HepG2 (cell line): ENCODE measurements around the gene MARCHF2. TPM values are rescaled to one million over a fixed set of nuclear protein-coding genes. Genes with fewer than 3 reads are reported as not detected.
A peak's percentile ranks its signal among the peaks of the same experiment; 100 is the strongest.

Source experiments
- ATAC-seq: fragments of 200-7000 bp; cut with Tn5 transposase; 3 replicates; pipeline ENCODE4 v1.9.1; 2020; ENCODE audit warnings: mild to moderate bottlenecking, moderate library complexity
- BruUV-seq: library from RNA; stranded (reverse); fragments of 400-500 nt; replicated peaks from 2 replicates; lab custom pipeline; 2021; lab: Mats Ljungman, UMichigan
- CTCF ChIA-PET: fragments of 300-600 bp; formaldehyde crosslinking; extraction: SDS; loops from one replicate; lab custom pipeline; 2021; ENCODE audit warnings: low total read pairs, inconsistent platforms, low intra/inter-chr PET ratio; lab: Yijun Ruan, JAX
- POLR2A ChIA-PET: fragments of 350-600 bp; sonication (Branson Sonifier 250); formaldehyde crosslinking; loops from one replicate; lab custom pipeline; 2020; ENCODE audit warnings: antibody characterized with exemption, inconsistent platforms; lab: Yijun Ruan, JAX
- DNase-seq: peaks from one replicate; pipeline ENCODE4 v3.0.0-alpha.2; 2015; ENCODE audit warnings: low spot score
- FAIRE-seq: peaks from 3 replicates; lab custom pipeline; 2011; peaks lifted over from hg19 to GRCh38; lab: Jason Lieb, UNC
- H2AFZ ChIP-seq: one replicate; pipeline ENCODE4 v1.6.1; 2011; ENCODE audit warnings: low read length, inconsistent platforms
- H3K27ac ChIP-seq: fragments of 300-600 bp; 3 replicates; pipeline ENCODE4 v1.8.0; 2011; ENCODE audit warnings: mixed run types, mild to moderate bottlenecking, mixed read lengths, low read length, inconsistent platforms; ENCODE audit not compliant: insufficient read depth; ENCODE audit errors: extremely low read length
- H3K27me3 ChIP-seq, 2 experiments: fragments of 200-600 bp in 1 of 2; 2 replicates in 1 of 2; 3 replicates in 1 of 2; pipeline versions ENCODE4 v1.6.0 to v1.8.0; 2011; ENCODE audit warnings: low read length in 2 of 2, mild to moderate bottlenecking in 2 of 2, moderate library complexity in 2 of 2, inconsistent platforms in 1 of 2; ENCODE audit not compliant: insufficient read depth in 2 of 2, control insufficient read depth in 1 of 2
- H3K36me3 ChIP-seq, 2 experiments: fragments of 200-600 bp in 1 of 2; replicated peaks in 1 of 2; 2 replicates in 1 of 2; 3 replicates in 1 of 2; pipeline versions ENCODE4 v1.5.1 to v1.8.0; 2011; ENCODE audit warnings: low read length in 2 of 2, inconsistent platforms in 1 of 2; ENCODE audit not compliant: insufficient read depth in 2 of 2, control insufficient read depth in 1 of 2
- H3K4me1 ChIP-seq: 2 replicates; pipeline ENCODE4 v1.5.1; 2012; ENCODE audit warnings: low read length, inconsistent platforms; ENCODE audit not compliant: insufficient read depth
- H3K4me2 ChIP-seq: 2 replicates; pipeline ENCODE4 v1.6.0; 2011; ENCODE audit warnings: low read depth, low read length, inconsistent platforms
- H3K4me3 ChIP-seq, 3 experiments: fragments of 200-600 bp in 1 of 3; sonication (generic), shearing (Covaris generic) in 1 of 3; replicated peaks in 1 of 3; 2 replicates each; pipeline ENCODE4 v1.5.1; 2011 to 2016; ENCODE audit warnings: low read length in 3 of 3, inconsistent platforms in 2 of 3, low read depth in 2 of 3, mild to moderate bottlenecking in 2 of 3, control low read depth in 1 of 3, mixed read lengths in 1 of 3; ENCODE audit not compliant: insufficient read depth in 1 of 3
- H3K79me2 ChIP-seq: one replicate; pipeline ENCODE4 v1.6.1; 2011; ENCODE audit warnings: low read length, inconsistent platforms; ENCODE audit not compliant: insufficient read depth
- H3K9ac ChIP-seq: 2 replicates; pipeline ENCODE4 v1.6.0; 2011; ENCODE audit warnings: mild to moderate bottlenecking, low read depth, low read length, inconsistent platforms; ENCODE audit not compliant: insufficient read depth
- H3K9me3 ChIP-seq: 2 replicates; pipeline ENCODE4 v1.5.1; 2012; ENCODE audit warnings: mild to moderate bottlenecking, low read length
- H4K20me1 ChIP-seq: 2 replicates; pipeline ENCODE4 v1.6.0; 2011; ENCODE audit warnings: inconsistent platforms, mild to moderate bottlenecking, low read length, moderate library complexity; ENCODE audit not compliant: insufficient read depth
- AGO2 ChIP-seq: fragments of 200-400 bp; formaldehyde crosslinking; optimal IDR thresholded peaks from 2 replicates; pipeline ENCODE3; 2017; ENCODE audit warnings: mild to moderate bottlenecking, low read depth, low read length, moderate library complexity
- HINFP ChIP-seq: sonication (generic); formaldehyde crosslinking; IDR thresholded peaks from 2 replicates; pipeline ENCODE4 v1.4.0; 2020; ENCODE audit warnings: low read depth, mild to moderate bottlenecking, missing genetic modification reagents
- RBM22 ChIP-seq: fragments of 200-400 bp; formaldehyde crosslinking; optimal IDR thresholded peaks from 2 replicates; pipeline ENCODE3; 2017; ENCODE audit warnings: mild to moderate bottlenecking, low read length, moderate library complexity
- ZNF768 ChIP-seq: sonication (generic); formaldehyde crosslinking; IDR thresholded peaks from 2 replicates; pipeline ENCODE4 v1.4.0; 2020; ENCODE audit warnings: missing genetic modification reagents
- WGBS: methylation state at CpG from one replicate; pipeline ENCODE4 v1.1.6; 2017; ENCODE audit warnings: low lambda C conversion rate; 5-methylcytosine and 5-hydroxymethylcytosine counted together
- in situ Hi-C: cut with HindIII; loops from 2 replicates; pipeline ENCODE4 v1.10.0; 2017; ENCODE audit warnings: low pct_unique_long_range_greater_than_20kb; ENCODE audit not compliant: extremely low pct_ligation_motif_present
- intact Hi-C: fragments of 100-400 bp; cut with micrococcal nuclease; formaldehyde crosslinking; loops from one replicate; pipeline ENCODE4 v1.10.0; 2022; ENCODE audit not compliant: unreplicated experiment
- polyA plus RNA-seq, 8 experiments: library from polyadenylated mRNA; depleted of rRNA in 3 of 8; stranded (reverse) in 7 of 8; unstranded in 1 of 8; fragments of >200 nt; fragmentation: Illumina TruSeq in 4 of 8; extraction: Trizol in 4 of 8; gene quantifications; 2 replicates each; pipeline versions ENCODE4 v1.2.1 to v1.2.3, GENCODE V29; 2011 to 2016; ENCODE audit warnings: low read depth in 4 of 8, missing spikeins in 1 of 8, mixed read lengths in 1 of 8; ENCODE audit not compliant: insufficient read depth in 1 of 8
- total RNA-seq, 5 experiments: library from RNA; depleted of rRNA; stranded (reverse); fragments of >200 nt; fragmentation: Illumina TruSeq; extraction: Trizol; gene quantifications; 2 replicates each; pipeline ENCODE4 v1.2.3, GENCODE V29; 2016; ENCODE audit warnings: low read depth in 1 of 5
- TF ChIP-seq, protein P1 (sequence below): sonication (generic); formaldehyde crosslinking; IDR thresholded peaks from 2 replicates; pipeline ENCODE4 v1.4.0; 2020; ENCODE audit warnings: missing genetic modification reagents

MARCHF2 gene
- total and polyA plus RNA-seq, 2 of the 13 experiments (the other 11 are each of a cell fraction or from before 2014, with no cell fraction given), result 12.7 to 13.0 TPM

DNA sequence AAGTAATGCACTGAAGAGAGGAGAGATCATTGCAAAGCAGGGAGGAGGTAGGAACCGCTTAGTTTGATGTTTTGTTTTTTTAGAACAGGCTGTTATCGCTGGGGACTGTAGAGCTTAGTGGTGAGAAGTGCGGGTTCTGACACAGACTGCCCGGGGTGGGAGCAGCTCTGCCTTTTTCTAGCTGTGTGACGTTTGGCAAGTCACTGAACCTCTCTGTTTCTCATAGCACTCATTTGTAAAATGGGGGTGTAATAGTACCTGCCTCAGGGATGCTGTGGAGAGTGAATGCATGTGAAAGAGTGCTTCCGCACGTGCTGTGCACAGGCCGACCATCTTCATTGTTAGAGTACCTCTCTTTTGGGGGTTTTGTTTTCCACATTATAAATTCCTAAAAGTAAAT is 70.1 kb downstream of the MARCHF2 start:
- DNase-seq (no peak), FAIRE-seq (no peak), ATAC-seq (no peak)
- Histone ChIP-seq H3K27me3 (no peaks in the 10 kb centered on the region), H3K36me3 (peaks cover 47 to 84% of the 10 kb centered on the region in 2 experiments; a peak in 4 of 5 replicates), H3K9me3 (no peaks in the 10 kb centered on the region), H4K20me1 (peaks cover 47% of the 10 kb centered on the region), H2AFZ (no peak overlapping the region), H3K4me3 (no peak overlapping the region), H3K9ac (no peak overlapping the region), H3K4me1 (no peaks in the 10 kb centered on the region), H3K27ac (no peak overlapping the region), H3K79me2 (peaks cover 29% of the 10 kb centered on the region), H3K4me2 (no peak overlapping the region)
- no TSS peak for BruUV-seq
- ChIA-PET POLR2A (no interaction called here), CTCF (no interaction called here)
- TF ChIP-seq HINFP (CRISPR knock-in tag), result no peak
- TF ChIP-seq ZNF768 (CRISPR knock-in tag), result peak; percentile 92
- in situ Hi-C loops (no loop called here), intact Hi-C loops (no loop called here)
- 94% methylated on average over 8 of the region's 8 CpGs for WGBS

DNA sequence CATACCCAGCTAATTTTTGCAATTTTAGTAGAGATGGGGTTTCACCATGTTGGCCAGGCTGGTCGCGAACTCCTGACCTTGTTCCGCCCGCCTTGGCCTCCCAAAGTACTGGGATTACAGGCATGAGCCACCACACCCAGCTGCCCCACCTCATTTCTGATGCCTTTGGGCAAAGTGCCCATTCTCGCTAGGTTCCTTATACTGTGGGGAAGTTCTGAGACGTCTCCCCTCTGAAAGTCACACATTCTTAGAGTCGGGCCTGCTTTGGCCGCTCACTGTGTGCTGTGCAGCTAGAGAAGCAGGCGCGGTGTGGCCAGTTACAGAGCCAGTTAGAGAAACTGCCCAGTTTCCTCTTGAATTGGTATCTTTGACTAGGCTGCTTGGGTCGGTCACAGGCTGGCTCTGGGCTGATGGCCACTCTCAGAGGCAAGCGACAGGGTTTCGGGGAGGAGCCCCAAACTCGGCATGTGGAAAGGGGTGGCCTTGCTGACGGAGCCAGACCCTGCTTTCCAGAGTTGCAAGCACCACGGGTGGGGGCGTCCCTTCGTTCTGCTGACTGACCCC is 71.3 kb downstream of the MARCHF2 start:
- no peak overlapping the region for H2AFZ ChIP-seq
- peaks cover 45 to 79% of the 10 kb centered on the region in 2 experiments; a peak in 4 of 5 replicates for H3K36me3 ChIP-seq
- in situ Hi-C loops, result no loop called here
- no peaks in the 10 kb centered on the region for H3K9me3 ChIP-seq
- H3K4me1 ChIP-seq, result no peaks in the 10 kb centered on the region
- no peak overlapping the region for H3K4me3 ChIP-seq
- no TSS peak for BruUV-seq
- no peaks in the 10 kb centered on the region for H3K27me3 ChIP-seq
- ATAC-seq (no peak), DNase-seq (no peak), FAIRE-seq (no peak)
- ChIA-PET POLR2A (no interaction called here), CTCF (no interaction called here)
- no peak overlapping the region for H3K9ac ChIP-seq
- intact Hi-C loops, result no loop called here
- H4K20me1 ChIP-seq, result peaks cover 35% of the 10 kb centered on the region
- H3K27ac ChIP-seq, result no peak overlapping the region
- TF ChIP-seq, protein P1, sequence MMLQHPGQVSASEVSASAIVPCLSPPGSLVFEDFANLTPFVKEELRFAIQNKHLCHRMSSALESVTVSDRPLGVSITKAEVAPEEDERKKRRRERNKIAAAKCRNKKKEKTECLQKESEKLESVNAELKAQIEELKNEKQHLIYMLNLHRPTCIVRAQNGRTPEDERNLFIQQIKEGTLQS (CRISPR knock-in tag), result no peak
- peak; percentile 51 for TF ChIP-seq RBM22
- peak; percentile 42 for TF ChIP-seq AGO2
- H3K4me2 ChIP-seq, result no peak overlapping the region
- H3K79me2 ChIP-seq, result peaks cover 18% of the 10 kb centered on the region
- 97% methylated on average over 14 of the region's 18 CpGs for WGBS
